ENCODE results near the gene KIRREL1. TPM values are rescaled to one million over a fixed set of nuclear protein-coding genes. Genes with fewer than 3 reads are reported as not detected.
A peak's percentile ranks its signal among the peaks of the same experiment; 100 is the strongest.

The KIRREL1 gene
- total and polyA plus RNA-seq, 2 donors from 2014 or later, result 13.7 to 54.9 TPM

DNA sequence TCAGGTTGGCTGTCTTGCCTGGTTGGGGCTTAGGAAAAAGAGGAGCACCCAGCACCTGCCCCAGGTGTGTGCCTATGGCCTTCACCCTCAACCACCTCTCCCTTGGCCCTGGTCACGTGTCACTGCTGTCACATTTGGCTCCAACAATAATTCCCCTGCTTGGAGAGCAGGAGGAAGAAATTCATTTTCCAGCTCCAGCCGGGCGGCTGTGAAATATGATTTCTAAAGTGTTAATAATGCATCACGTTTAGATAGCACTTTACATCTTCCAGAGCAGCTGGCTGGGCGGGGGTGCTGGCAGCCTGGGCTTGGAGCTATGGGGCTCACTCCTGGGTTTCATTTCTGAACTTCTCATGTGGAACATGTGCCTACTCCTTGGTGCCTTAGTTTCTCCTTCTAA lies 63.1 kb downstream of the KIRREL1 start:
- no peaks in the 10 kb centered on the region for H3K27me3 ChIP-seq (ENCODE audit: control insufficient read depth, insufficient read depth, low read length)
- H3K27ac ChIP-seq (ENCODE audit: low read depth in 2 of 2, low read length in 2 of 2), result no peak overlapping the region
- intact Hi-C loops (cut with DNase I), result no loop called here
- peaks cover 0 to 15% (median 3%) of the 10 kb centered on the region in 3 donors for H3K4me1 ChIP-seq (ENCODE audit: control insufficient read depth in 2 of 3, insufficient read depth in 2 of 3, low read depth in 1 of 3, low read length in 3 of 3)
- no peak overlapping the region for H3K9ac ChIP-seq (ENCODE audit: low read length in 3 of 3)
- H3K36me3 ChIP-seq (ENCODE audit: control insufficient read depth in 2 of 3, insufficient read depth in 3 of 3, low read length in 3 of 3), result peaks cover 0 to 2% (median 0%) of the 10 kb centered on the region in 3 donors
- FAIRE-seq (no peak), DNase-seq (no peak)
- H3K9me3 ChIP-seq (ENCODE audit: control insufficient read depth in 2 of 3, insufficient read depth in 1 of 3, low read length in 3 of 3), result no peaks in the 10 kb centered on the region
- no peak overlapping the region for H3K4me3 ChIP-seq (ENCODE audit: low read length in 3 of 3)
- TF ChIP-seq, protein P1, sequence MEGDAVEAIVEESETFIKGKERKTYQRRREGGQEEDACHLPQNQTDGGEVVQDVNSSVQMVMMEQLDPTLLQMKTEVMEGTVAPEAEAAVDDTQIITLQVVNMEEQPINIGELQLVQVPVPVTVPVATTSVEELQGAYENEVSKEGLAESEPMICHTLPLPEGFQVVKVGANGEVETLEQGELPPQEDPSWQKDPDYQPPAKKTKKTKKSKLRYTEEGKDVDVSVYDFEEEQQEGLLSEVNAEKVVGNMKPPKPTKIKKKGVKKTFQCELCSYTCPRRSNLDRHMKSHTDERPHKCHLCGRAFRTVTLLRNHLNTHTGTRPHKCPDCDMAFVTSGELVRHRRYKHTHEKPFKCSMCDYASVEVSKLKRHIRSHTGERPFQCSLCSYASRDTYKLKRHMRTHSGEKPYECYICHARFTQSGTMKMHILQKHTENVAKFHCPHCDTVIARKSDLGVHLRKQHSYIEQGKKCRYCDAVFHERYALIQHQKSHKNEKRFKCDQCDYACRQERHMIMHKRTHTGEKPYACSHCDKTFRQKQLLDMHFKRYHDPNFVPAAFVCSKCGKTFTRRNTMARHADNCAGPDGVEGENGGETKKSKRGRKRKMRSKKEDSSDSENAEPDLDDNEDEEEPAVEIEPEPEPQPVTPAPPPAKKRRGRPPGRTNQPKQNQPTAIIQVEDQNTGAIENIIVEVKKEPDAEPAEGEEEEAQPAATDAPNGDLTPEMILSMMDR (IDR thresholded peaks at IDR 0.05; ENCODE audit: borderline replicate concordance, extremely low read depth, insufficient read depth), result no peak

DNA sequence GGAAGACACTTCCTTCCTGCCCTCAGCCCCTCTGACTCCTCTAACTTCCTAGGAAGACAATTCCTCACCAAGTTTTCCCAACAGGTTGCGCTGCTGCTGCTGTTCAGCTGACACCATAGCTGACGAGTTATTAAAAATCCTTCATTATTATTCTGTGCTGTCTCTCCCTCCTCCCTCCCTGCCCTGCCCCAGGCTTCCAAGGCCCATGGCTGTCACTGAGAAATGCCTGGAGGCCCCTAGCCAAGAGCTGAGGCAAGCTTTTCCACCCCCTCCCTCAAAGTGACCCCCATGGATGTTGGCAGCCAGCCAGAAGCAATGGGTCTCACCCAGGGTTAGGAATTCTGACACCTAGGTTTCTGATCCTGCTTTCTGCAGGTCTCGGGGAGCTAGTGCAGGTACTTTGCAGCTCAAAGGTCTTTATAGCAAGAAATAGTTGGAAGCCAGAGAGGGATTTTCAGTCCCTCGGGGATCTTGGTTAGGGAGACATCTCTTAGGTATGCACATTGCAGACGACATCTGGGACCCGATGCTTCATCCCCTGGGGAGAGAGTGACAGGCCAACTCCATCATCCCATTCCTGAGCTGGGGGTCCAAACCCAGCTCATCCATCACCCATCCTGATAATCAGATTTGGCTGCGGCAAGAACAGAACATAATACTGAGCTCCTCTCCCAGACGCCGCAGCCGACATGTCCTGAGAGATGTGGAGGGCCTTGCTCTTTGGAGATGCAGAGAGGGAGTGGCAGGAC lies 65.0 kb downstream of the KIRREL1 start:
- no peak overlapping the region for H3K9ac ChIP-seq (ENCODE audit: low read length in 3 of 3)
- no peaks in the 10 kb centered on the region for H3K27me3 ChIP-seq (ENCODE audit: control insufficient read depth, insufficient read depth, low read length)
- peaks cover 0 to 1% (median under 1%) of the 10 kb centered on the region in 3 donors for H3K36me3 ChIP-seq (ENCODE audit: control insufficient read depth in 2 of 3, insufficient read depth in 3 of 3, low read length in 3 of 3)
- H3K27ac ChIP-seq (ENCODE audit: low read depth in 2 of 2, low read length in 2 of 2), result no peak overlapping the region
- intact Hi-C loops (cut with DNase I), result no loop called here
- no peaks in the 10 kb centered on the region for H3K9me3 ChIP-seq (ENCODE audit: control insufficient read depth in 2 of 3, insufficient read depth in 1 of 3, low read length in 3 of 3)
- TF ChIP-seq, protein P1 (IDR thresholded peaks at IDR 0.05; ENCODE audit: borderline replicate concordance, extremely low read depth, insufficient read depth), result no peak
- FAIRE-seq (no peak), DNase-seq (peak in 1 of 5 donors; percentile 39)
- H3K4me3 ChIP-seq (ENCODE audit: low read length in 3 of 3), result no peak overlapping the region
- H3K4me1 ChIP-seq (ENCODE audit: control insufficient read depth in 2 of 3, insufficient read depth in 2 of 3, low read depth in 1 of 3, low read length in 3 of 3), result peaks cover 0 to 15% (median 3%) of the 10 kb centered on the region in 3 donors

DNA sequence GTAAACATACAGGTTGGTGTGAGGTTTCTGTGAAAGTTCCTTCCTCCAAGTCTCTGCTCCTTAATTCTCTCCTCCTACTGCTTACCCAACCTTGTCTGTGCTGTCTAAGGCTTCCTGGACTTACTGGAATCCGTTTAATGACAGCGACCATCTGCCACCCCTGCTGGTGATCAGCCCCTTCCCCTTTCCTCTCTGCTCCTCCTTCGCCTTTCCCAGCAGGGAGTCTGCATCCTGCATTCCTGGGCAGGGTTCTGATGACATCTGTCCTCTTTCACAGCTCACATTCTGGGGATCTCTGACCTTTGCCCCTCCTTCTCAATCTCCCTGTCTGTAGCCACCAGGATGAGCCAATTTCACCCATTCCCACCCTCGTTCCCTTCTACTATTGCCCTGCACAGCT lies 66.5 kb downstream of the KIRREL1 start:
- DNase-seq, result peak in 3 of 5 donors; percentile 55 to 72 (median 66)

More for the DNA sequence above, 66.5 kb downstream of the KIRREL1 start:
- Histone ChIP-seq H3K9me3 (ENCODE audit: control insufficient read depth in 2 of 3, insufficient read depth in 1 of 3, low read length in 3 of 3) (no peaks in the 10 kb centered on the region), H3K4me1 (ENCODE audit: control insufficient read depth in 2 of 3, insufficient read depth in 2 of 3, low read depth in 1 of 3, low read length in 3 of 3) (peaks cover 0 to 15% (median 3%) of the 10 kb centered on the region in 3 donors), H3K27ac (ENCODE audit: low read depth in 2 of 2, low read length in 2 of 2) (no peak overlapping the region), H3K4me3 (ENCODE audit: low read length in 3 of 3) (no peak overlapping the region), H3K36me3 (ENCODE audit: control insufficient read depth in 2 of 3, insufficient read depth in 3 of 3, low read length in 3 of 3) (peaks cover 0 to 5% (median 2%) of the 10 kb centered on the region in 3 donors), H3K27me3 (ENCODE audit: control insufficient read depth, insufficient read depth, low read length) (no peaks in the 10 kb centered on the region), H3K9ac (ENCODE audit: low read length in 3 of 3) (no peak overlapping the region)
- FAIRE-seq, result no peak
- TF ChIP-seq, protein P1 (IDR thresholded peaks at IDR 0.05; ENCODE audit: borderline replicate concordance, extremely low read depth, insufficient read depth), result no peak
- intact Hi-C loops (cut with DNase I), result no loop called here

Data from kidney (tissue), 14 donors.